HCT116 (cell line): ENCODE data around the gene ADGRE1. TPM values are rescaled to one million over a fixed set of nuclear protein-coding genes. Genes with fewer than 3 reads are reported as not detected.
A peak's percentile ranks its signal among the peaks of the same experiment; 100 is the strongest.

ENCODE experiments used
- ATAC-seq: fragments of 200-7000 bp; cut with Tn5 transposase; 2 replicates; pipeline ENCODE4 v1.9.1; 2020; ENCODE audit warnings: mild to moderate bottlenecking, moderate library complexity
- BruUV-seq: library from RNA; stranded (reverse); fragments of 400-500 nt; replicated peaks from 2 replicates; lab custom pipeline; 2021; lab: Mats Ljungman, UMichigan
- CTCF ChIA-PET: fragments of 300-600 bp; sonication (Branson Sonifier 250); formaldehyde crosslinking; loops from one replicate; lab custom pipeline; 2021; ENCODE audit warnings: antibody characterized with exemption; lab: Charles Lee
- POLR2A ChIA-PET: fragments of 300-600, 350-600 bp; sonication (Branson Sonifier 250); formaldehyde crosslinking; loops from one replicate; lab custom pipeline; 2021; ENCODE audit warnings: antibody characterized with exemption; lab: Charles Lee
- RAD21 ChIA-PET, 2 experiments: fragments of 300-600 bp; sonication (Branson Sonifier 250); formaldehyde crosslinking; loops; one replicate each; lab custom pipeline; 2023; ENCODE audit warnings: low total read pairs in 2 of 2; ENCODE audit not compliant: uncharacterized antibody in 2 of 2, unreplicated experiment in 2 of 2, low non-redundant PET in 1 of 2; lab: Charles Lee
- DNase-seq: peaks from one replicate; pipeline ENCODE4 v3.0.0-alpha.2; 2010; ENCODE audit warnings: low read depth, low spot score
- H2AFZ ChIP-seq: fragments of 200-600 bp; shearing (Covaris generic), sonication (generic); 2 replicates; pipeline ENCODE4 v1.6.1; 2017; ENCODE audit warnings: low read depth, mixed run types, mixed read lengths, antibody characterized with exemption, low read length; ENCODE audit not compliant: poor library complexity, severe bottlenecking
- H3K27ac ChIP-seq: 2 replicates; pipeline ENCODE4 v1.5.1; 2012; ENCODE audit warnings: low read depth, low read length
- H3K27me3 ChIP-seq: fragments of 200-600 bp; sonication (generic); 2 replicates; pipeline ENCODE4 v1.6.1; 2016; ENCODE audit warnings: mixed run types, low read length, mixed read lengths; ENCODE audit not compliant: insufficient read depth
- H3K36me3 ChIP-seq, 2 experiments: fragments of 200-500 bp in 1 of 2; fragments of 200-600 bp in 1 of 2; sonication (Bioruptor generic) in 1 of 2; sonication (generic) in 1 of 2; 2 replicates each; pipeline versions ENCODE4 v1.5.1 to v1.6.1; 2014 to 2016; ENCODE audit warnings: low read length in 2 of 2, inconsistent platforms in 1 of 2, mixed read lengths in 1 of 2, mixed run types in 1 of 2; ENCODE audit not compliant: insufficient read depth in 2 of 2, control insufficient read depth in 1 of 2
- H3K4me1 ChIP-seq, 2 experiments: fragments of 200-600 bp in 1 of 2; sonication (generic) in 1 of 2; 2 replicates each; pipeline versions ENCODE4 v1.5.1 to v1.6.1; 2012 to 2017; ENCODE audit warnings: low read length in 2 of 2, inconsistent platforms in 1 of 2, mild to moderate bottlenecking in 1 of 2, mixed read lengths in 1 of 2, mixed run types in 1 of 2, moderate library complexity in 1 of 2; ENCODE audit not compliant: insufficient read depth in 2 of 2, control insufficient read depth in 1 of 2
- H3K4me2 ChIP-seq: fragments of 200-600 bp; sonication (generic); 2 replicates; pipeline ENCODE4 v1.6.1; 2017; ENCODE audit warnings: mixed run types, low read length, mixed read lengths
- H3K4me3 ChIP-seq, 2 experiments: fragments of 200-600 bp in 1 of 2; sonication (generic) in 1 of 2; replicated peaks in 1 of 2; 2 replicates each; pipeline ENCODE4 v1.5.1; 2011 to 2016; ENCODE audit warnings: low read length in 2 of 2, control low read depth in 1 of 2, low read depth in 1 of 2, mild to moderate bottlenecking in 1 of 2, mixed read lengths in 1 of 2, mixed run types in 1 of 2
- H3K79me2 ChIP-seq: fragments of 200-600 bp; sonication (generic); 2 replicates; pipeline ENCODE4 v1.6.1; 2017; ENCODE audit warnings: mild to moderate bottlenecking, mixed run types, low read length, moderate library complexity, mixed read lengths; ENCODE audit not compliant: insufficient read depth
- H3K9ac ChIP-seq: fragments of 200-600 bp; sonication (generic); 2 replicates; pipeline ENCODE4 v1.6.1; 2016; ENCODE audit warnings: low read length, mixed read lengths
- H3K9me2 ChIP-seq: fragments of 200-600 bp; sonication (generic), shearing (Covaris generic); 2 replicates; pipeline ENCODE4 v1.6.1; 2017; ENCODE audit warnings: mixed run types, mild to moderate bottlenecking, moderate library complexity; ENCODE audit not compliant: insufficient read depth
- H3K9me3 ChIP-seq, 2 experiments: fragments of 200-500 bp in 1 of 2; fragments of 200-600 bp in 1 of 2; sonication (Bioruptor generic) in 1 of 2; sonication (generic) in 1 of 2; 2 replicates each; pipeline ENCODE4 v1.6.1; 2014 to 2017; ENCODE audit warnings: low read length in 2 of 2, mixed read lengths in 2 of 2, inconsistent platforms in 1 of 2, low read depth in 1 of 2, mild to moderate bottlenecking in 1 of 2, mixed run types in 1 of 2, moderate library complexity in 1 of 2; ENCODE audit not compliant: control insufficient read depth in 1 of 2, insufficient read depth in 1 of 2
- H4K20me1 ChIP-seq: fragments of 200-600 bp; sonication (generic), shearing (Covaris generic); 2 replicates; pipeline ENCODE4 v1.6.1; 2017; ENCODE audit warnings: mixed run types, mild to moderate bottlenecking, moderate library complexity; ENCODE audit not compliant: insufficient read depth
- CBX3 ChIP-seq: IDR thresholded peaks from 2 replicates; pipeline ENCODE4 v1.6.1; 2012; ENCODE audit warnings: low read depth
- CEBPB ChIP-seq: IDR thresholded peaks from 2 replicates; pipeline ENCODE4 v1.6.1; 2012; ENCODE audit warnings: low read depth
- EGR1 ChIP-seq: IDR thresholded peaks from 2 replicates; pipeline ENCODE4 v1.6.1; 2012; ENCODE audit warnings: low read depth
- EZH2 ChIP-seq: fragments of 200-600 bp; sonication (generic); IDR thresholded peaks from 2 replicates; pipeline ENCODE4 v1.6.1; 2017; ENCODE audit warnings: antibody characterized with exemption, mixed run types
- EZH2phosphoT487 ChIP-seq: fragments of 200-600 bp; IDR thresholded peaks from 2 replicates; pipeline ENCODE4 v1.6.1; 2018; ENCODE audit warnings: antibody characterized with exemption, borderline replicate concordance
- FOSL1 ChIP-seq: IDR thresholded peaks from 2 replicates; pipeline ENCODE4 v1.6.1; 2012; ENCODE audit warnings: low read depth
- JUND ChIP-seq: IDR thresholded peaks from 2 replicates; pipeline ENCODE4 v1.6.1; 2012
- POLR2A ChIP-seq: IDR thresholded peaks from 2 replicates; pipeline ENCODE4 v1.7.0; 2011; ENCODE audit warnings: borderline replicate concordance; ENCODE audit not compliant: insufficient read depth, insufficient read length; ENCODE audit errors: extremely low read depth
- POLR2AphosphoS5 ChIP-seq: IDR thresholded peaks from 2 replicates; pipeline ENCODE4 v1.6.1; 2011; ENCODE audit warnings: mild to moderate bottlenecking, low read depth, low read length, moderate library complexity
- SIN3A ChIP-seq: IDR thresholded peaks from 2 replicates; pipeline ENCODE4 v1.6.1; 2012; ENCODE audit warnings: low read depth
- SP1 ChIP-seq: IDR thresholded peaks from 2 replicates; pipeline ENCODE4 v1.6.1; 2012; ENCODE audit warnings: low read depth
- SRF ChIP-seq: IDR thresholded peaks from 2 replicates; pipeline ENCODE4 v1.6.1; 2012; ENCODE audit warnings: low read depth
- TCF7L2 ChIP-seq: IDR thresholded peaks from 2 replicates; pipeline ENCODE4 v1.7.0; 2011; ENCODE audit warnings: borderline replicate concordance, inconsistent platforms; ENCODE audit not compliant: insufficient read depth, insufficient read length; ENCODE audit errors: extremely low read depth
- ZFX ChIP-seq: fragments of 450-650 bp; IDR thresholded peaks from 2 replicates; pipeline ENCODE4 v1.6.1; 2017
- ZNF274 ChIP-seq: fragments of 200-500 bp; sonication (Bioruptor generic); IDR thresholded peaks from 2 replicates; pipeline ENCODE4 v1.6.1; 2014; ENCODE audit warnings: mild to moderate bottlenecking, low read depth, low read length, inconsistent platforms
- intact Hi-C: fragments of 100-400 bp; cut with micrococcal nuclease; formaldehyde crosslinking; loops from 2 replicates; pipeline ENCODE4 v1.10.0; 2022
- total RNA-seq: library from RNA; stranded (reverse); gene quantifications from one replicate; pipeline ENCODE4 v1.2.1, GENCODE V29; 2021; ENCODE audit not compliant: unreplicated experiment
- TF ChIP-seq, protein P1 (sequence below): IDR thresholded peaks from 2 replicates; pipeline ENCODE4 v1.6.1; 2012
- TF ChIP-seq, protein P2 (sequence below): IDR thresholded peaks from 2 replicates; pipeline ENCODE4 v1.6.1; 2012; ENCODE audit warnings: low read depth
- TF ChIP-seq, protein P3 (sequence below), 3 experiments: fragments of 200-600 bp in 1 of 3; sonication (generic) in 1 of 3; IDR thresholded peaks in 2 of 3; conservative IDR thresholded peaks in 1 of 3; 2 replicates each; pipeline ENCODE4 v1.5.1; 2012 to 2017; ENCODE audit warnings: low read depth in 2 of 3, low read length in 2 of 3, antibody characterized with exemption in 1 of 3, borderline replicate concordance in 1 of 3, control low read depth in 1 of 3, mild to moderate bottlenecking in 1 of 3, mixed read lengths in 1 of 3, mixed run types in 1 of 3, moderate library complexity in 1 of 3; ENCODE audit not compliant: insufficient read depth in 1 of 3

Gene ADGRE1
- total RNA-seq, 1 experiment from 2014 or later: not detected

DNA sequence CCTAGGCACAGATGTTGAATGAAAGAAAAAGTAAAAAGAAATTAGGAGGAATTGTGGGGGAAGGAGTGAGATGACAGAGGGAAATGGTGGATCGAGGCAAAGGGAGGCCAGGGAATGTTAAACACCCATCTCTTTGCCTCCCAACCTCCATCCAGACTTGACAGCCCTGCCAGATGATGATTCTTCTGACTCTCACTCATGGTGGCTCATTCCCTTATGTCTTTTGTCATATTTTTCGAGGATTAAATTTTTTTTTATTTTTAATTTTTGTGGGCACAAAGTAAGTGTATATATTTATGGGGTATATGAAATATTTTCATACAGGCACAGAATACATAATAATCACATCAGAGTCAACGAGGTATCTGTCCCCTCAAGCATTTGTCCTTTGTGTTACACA is 42.8 kb downstream of the ADGRE1 start:
- Histone ChIP-seq H3K4me1 (no peaks in the 10 kb centered on the region), H3K4me2 (no peak overlapping the region), H3K9me2 (no peaks in the 10 kb centered on the region), H3K27me3 (no peaks in the 10 kb centered on the region), H3K9ac (no peak overlapping the region), H2AFZ (no peak overlapping the region), H3K27ac (no peak overlapping the region), H3K36me3 (no peaks in the 10 kb centered on the region), H3K9me3 (peaks cover 0 to 4% of the 10 kb centered on the region in 2 experiments; a peak in 1 of 4 replicates), H3K79me2 (no peaks in the 10 kb centered on the region), H4K20me1 (no peaks in the 10 kb centered on the region), H3K4me3 (no peak overlapping the region)
- TF ChIP-seq POLR2AphosphoS5: no peak
- TF ChIP-seq CBX3: peak; percentile 47; the same call in 1 of the 2 replicates
- POLR2A ChIA-PET: no interaction called here
- intact Hi-C loops: no loop called here
- no peak for DNase-seq
- no peak for ATAC-seq
- no TSS peak for BruUV-seq
- RAD21 ChIA-PET: no interaction called here
- CTCF ChIA-PET: no interaction called here

DNA sequence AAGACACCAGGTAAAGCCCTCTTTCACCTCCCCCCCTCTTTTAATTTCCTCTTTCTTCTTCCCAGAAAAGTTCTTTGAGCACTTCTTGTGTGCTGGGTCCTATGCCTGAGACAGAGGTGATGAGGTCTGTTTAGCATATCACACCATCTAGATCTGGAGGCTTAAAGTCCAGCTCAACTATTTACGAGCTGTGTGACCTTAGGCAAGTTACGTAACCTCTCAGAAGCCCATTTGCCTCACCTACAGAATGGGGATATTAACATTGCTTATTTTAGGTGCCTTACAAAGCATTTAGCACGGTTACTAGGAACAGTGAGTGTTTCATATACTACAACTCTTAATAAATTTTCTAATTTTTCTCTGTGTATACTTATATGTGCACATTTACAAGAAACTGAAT is 47.7 kb downstream of the ADGRE1 start:
- Histone ChIP-seq H3K4me3 (no peak overlapping the region), H3K4me1 (no peaks in the 10 kb centered on the region), H2AFZ (no peak overlapping the region), H3K36me3 (no peaks in the 10 kb centered on the region), H3K9ac (no peak overlapping the region), H4K20me1 (no peaks in the 10 kb centered on the region), H3K9me3 (no peaks in the 10 kb centered on the region), H3K4me2 (no peak overlapping the region), H3K27me3 (no peaks in the 10 kb centered on the region), H3K79me2 (no peaks in the 10 kb centered on the region), H3K27ac (no peak overlapping the region), H3K9me2 (no peaks in the 10 kb centered on the region)
- BruUV-seq: no TSS peak
- ChIA-PET RAD21 (no interaction called here), CTCF (no interaction called here), POLR2A (no interaction called here)
- DNase-seq (no peak), ATAC-seq (no peak)
- intact Hi-C loops: no loop called here
- TF ChIP-seq TCF7L2 (no peak), SRF (no peak), EZH2phosphoT487 (no peak), CEBPB (no peak), SP1 (no peak), POLR2AphosphoS5 (no peak), ZFX (no peak), ZNF274 (no peak), POLR2A (no peak), EGR1 (no peak), SIN3A (no peak), JUND (no peak), FOSL1 (no peak), CBX3 (no peak), EZH2 (no peak)
- TF ChIP-seq, protein P1, sequence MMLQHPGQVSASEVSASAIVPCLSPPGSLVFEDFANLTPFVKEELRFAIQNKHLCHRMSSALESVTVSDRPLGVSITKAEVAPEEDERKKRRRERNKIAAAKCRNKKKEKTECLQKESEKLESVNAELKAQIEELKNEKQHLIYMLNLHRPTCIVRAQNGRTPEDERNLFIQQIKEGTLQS: no peak
- TF ChIP-seq, protein P2, sequence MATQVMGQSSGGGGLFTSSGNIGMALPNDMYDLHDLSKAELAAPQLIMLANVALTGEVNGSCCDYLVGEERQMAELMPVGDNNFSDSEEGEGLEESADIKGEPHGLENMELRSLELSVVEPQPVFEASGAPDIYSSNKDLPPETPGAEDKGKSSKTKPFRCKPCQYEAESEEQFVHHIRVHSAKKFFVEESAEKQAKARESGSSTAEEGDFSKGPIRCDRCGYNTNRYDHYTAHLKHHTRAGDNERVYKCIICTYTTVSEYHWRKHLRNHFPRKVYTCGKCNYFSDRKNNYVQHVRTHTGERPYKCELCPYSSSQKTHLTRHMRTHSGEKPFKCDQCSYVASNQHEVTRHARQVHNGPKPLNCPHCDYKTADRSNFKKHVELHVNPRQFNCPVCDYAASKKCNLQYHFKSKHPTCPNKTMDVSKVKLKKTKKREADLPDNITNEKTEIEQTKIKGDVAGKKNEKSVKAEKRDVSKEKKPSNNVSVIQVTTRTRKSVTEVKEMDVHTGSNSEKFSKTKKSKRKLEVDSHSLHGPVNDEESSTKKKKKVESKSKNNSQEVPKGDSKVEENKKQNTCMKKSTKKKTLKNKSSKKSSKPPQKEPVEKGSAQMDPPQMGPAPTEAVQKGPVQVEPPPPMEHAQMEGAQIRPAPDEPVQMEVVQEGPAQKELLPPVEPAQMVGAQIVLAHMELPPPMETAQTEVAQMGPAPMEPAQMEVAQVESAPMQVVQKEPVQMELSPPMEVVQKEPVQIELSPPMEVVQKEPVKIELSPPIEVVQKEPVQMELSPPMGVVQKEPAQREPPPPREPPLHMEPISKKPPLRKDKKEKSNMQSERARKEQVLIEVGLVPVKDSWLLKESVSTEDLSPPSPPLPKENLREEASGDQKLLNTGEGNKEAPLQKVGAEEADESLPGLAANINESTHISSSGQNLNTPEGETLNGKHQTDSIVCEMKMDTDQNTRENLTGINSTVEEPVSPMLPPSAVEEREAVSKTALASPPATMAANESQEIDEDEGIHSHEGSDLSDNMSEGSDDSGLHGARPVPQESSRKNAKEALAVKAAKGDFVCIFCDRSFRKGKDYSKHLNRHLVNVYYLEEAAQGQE: no peak
- TF ChIP-seq, protein P3, sequence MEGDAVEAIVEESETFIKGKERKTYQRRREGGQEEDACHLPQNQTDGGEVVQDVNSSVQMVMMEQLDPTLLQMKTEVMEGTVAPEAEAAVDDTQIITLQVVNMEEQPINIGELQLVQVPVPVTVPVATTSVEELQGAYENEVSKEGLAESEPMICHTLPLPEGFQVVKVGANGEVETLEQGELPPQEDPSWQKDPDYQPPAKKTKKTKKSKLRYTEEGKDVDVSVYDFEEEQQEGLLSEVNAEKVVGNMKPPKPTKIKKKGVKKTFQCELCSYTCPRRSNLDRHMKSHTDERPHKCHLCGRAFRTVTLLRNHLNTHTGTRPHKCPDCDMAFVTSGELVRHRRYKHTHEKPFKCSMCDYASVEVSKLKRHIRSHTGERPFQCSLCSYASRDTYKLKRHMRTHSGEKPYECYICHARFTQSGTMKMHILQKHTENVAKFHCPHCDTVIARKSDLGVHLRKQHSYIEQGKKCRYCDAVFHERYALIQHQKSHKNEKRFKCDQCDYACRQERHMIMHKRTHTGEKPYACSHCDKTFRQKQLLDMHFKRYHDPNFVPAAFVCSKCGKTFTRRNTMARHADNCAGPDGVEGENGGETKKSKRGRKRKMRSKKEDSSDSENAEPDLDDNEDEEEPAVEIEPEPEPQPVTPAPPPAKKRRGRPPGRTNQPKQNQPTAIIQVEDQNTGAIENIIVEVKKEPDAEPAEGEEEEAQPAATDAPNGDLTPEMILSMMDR (IDR thresholded peaks at IDR 0.05 in 2 of 3, conservative IDR thresholded peaks at IDR 0.05 in 1 of 3; ENCODE audit: borderline replicate concordance in 1 of 3, insufficient read depth in 1 of 3, low read depth in 2 of 3, low read length in 2 of 3): no peak
